Mammary epithelial cell (primary cell): ENCODE results near the gene FARP1.

Experiments
- EZH2 ChIP-seq: IDR thresholded peaks from 2 replicates; pipeline ENCODE4 v1.6.1; 2012; ENCODE audit warnings: low read length, inconsistent platforms, borderline replicate concordance
- TF ChIP-seq, protein P1 (sequence below), 2 donors: IDR thresholded peaks in 1 of 2; conservative IDR thresholded peaks in 1 of 2; 2 replicates each; pipeline ENCODE4 v1.5.1; 2011 to 2012; ENCODE audit warnings: inconsistent platforms in 2 of 2, low read length in 2 of 2, mild to moderate bottlenecking in 2 of 2, control low read depth in 1 of 2, low read depth in 1 of 2; ENCODE audit not compliant: insufficient read depth in 1 of 2; ENCODE audit errors: extremely low read depth in 1 of 2

DNA sequence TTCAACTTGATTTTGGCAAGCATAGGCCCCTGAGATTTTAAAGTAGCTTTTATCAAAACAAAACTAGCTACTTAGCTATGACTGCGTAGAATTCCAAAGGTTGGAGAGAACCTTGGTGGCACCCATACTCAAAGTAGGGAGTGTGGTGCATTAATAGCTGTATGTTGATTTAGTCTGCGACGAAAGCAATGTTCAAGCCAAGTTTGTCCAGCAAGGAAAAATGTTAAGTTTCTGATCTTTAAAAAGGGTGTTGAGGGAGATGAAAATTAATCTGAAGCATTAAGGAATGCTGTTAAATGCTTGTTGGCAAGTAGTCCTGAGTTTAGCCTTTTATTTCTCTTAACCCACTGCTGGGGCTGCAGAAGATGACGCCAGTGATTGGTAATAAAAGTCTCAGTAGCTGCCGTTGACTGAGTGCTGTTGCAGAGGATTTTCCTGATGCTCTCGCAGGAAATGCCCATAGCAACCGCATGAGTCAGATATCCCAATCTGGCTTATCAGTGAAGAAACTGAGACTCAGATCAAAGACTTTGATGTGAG is 110.1 kb downstream of the FARP1 start:
- TF ChIP-seq, protein P1, sequence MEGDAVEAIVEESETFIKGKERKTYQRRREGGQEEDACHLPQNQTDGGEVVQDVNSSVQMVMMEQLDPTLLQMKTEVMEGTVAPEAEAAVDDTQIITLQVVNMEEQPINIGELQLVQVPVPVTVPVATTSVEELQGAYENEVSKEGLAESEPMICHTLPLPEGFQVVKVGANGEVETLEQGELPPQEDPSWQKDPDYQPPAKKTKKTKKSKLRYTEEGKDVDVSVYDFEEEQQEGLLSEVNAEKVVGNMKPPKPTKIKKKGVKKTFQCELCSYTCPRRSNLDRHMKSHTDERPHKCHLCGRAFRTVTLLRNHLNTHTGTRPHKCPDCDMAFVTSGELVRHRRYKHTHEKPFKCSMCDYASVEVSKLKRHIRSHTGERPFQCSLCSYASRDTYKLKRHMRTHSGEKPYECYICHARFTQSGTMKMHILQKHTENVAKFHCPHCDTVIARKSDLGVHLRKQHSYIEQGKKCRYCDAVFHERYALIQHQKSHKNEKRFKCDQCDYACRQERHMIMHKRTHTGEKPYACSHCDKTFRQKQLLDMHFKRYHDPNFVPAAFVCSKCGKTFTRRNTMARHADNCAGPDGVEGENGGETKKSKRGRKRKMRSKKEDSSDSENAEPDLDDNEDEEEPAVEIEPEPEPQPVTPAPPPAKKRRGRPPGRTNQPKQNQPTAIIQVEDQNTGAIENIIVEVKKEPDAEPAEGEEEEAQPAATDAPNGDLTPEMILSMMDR (conservative IDR thresholded peaks at IDR 0.05 in 1 of 2, IDR thresholded peaks at IDR 0.05 in 1 of 2; ENCODE audit: extremely low read depth in 1 of 2, insufficient read depth in 1 of 2, low read depth in 1 of 2, low read length in 2 of 2) = no peak
- TF ChIP-seq EZH2 = no peak
